Midbrain (tissue), 1 donor: ENCODE data around the gene FBXW7.
A peak's percentile ranks its signal among the peaks of the same experiment; 100 is the strongest.

ENCODE experiments used
- DNase-seq: peaks from one replicate; lab custom pipeline; 2025; lab: John Stamatoyannopoulos, UW

The FBXW7 gene

GRCh38 chr4:152369902-152370295 lies 166.0 kb downstream of the FBXW7 start:
- peak; percentile 22 for DNase-seq

- DNase-seq: no peak
These were observed 166.5 kb downstream of the FBXW7 start for GRCh38 chr4:152369203-152369901.

- DNase-seq: no peak
These were observed 167.9 kb downstream of the FBXW7 start for GRCh38 chr4:152368001-152368400.

GRCh38 chr4:152364883-152365282 lies 171.0 kb downstream of the FBXW7 start:
- no peak for DNase-seq

- DNase-seq: no peak
These were observed 171.5 kb downstream of the FBXW7 start for GRCh38 chr4:152364383-152364782.

GRCh38 chr4:152363904-152364303 lies 172.0 kb downstream of the FBXW7 start:
- no peak for DNase-seq

GRCh38 chr4:152363086-152363485 lies 172.8 kb downstream of the FBXW7 start:
- no peak for DNase-seq

- DNase-seq: no peak
These were observed 175.9 kb downstream of the FBXW7 start for GRCh38 chr4:152360045-152360410.

GRCh38 chr4:152359208-152360044 lies 176.5 kb downstream of the FBXW7 start:
- DNase-seq: no peak

- no peak for DNase-seq
These were observed 178.7 kb downstream of the FBXW7 start for GRCh38 chr4:152357206-152357605.

- DNase-seq: no peak
These were observed 179.4 kb downstream of the FBXW7 start for GRCh38 chr4:152356428-152357034.

- peak; percentile 51 for DNase-seq
These were observed 183.2 kb downstream of the FBXW7 start for GRCh38 chr4:152352622-152353116.

GRCh38 chr4:152352215-152352614 lies 183.7 kb downstream of the FBXW7 start:
- DNase-seq: peak; percentile 28

- DNase-seq: no peak
These were observed 184.8 kb downstream of the FBXW7 start for GRCh38 chr4:152351080-152351479.

GRCh38 chr4:152348670-152349069 lies 187.2 kb downstream of the FBXW7 start:
- no peak for DNase-seq

GRCh38 chr4:152346979-152347378 lies 188.9 kb downstream of the FBXW7 start:
- DNase-seq: no peak

GRCh38 chr4:152346526-152346925 lies 189.4 kb downstream of the FBXW7 start:
- no peak for DNase-seq

- no peak for DNase-seq
These were observed 191.9 kb downstream of the FBXW7 start for GRCh38 chr4:152344001-152344400.

- no peak for DNase-seq
These were observed 193.6 kb downstream of the FBXW7 start for GRCh38 chr4:152342293-152342692.

- no peak for DNase-seq
These were observed 195.1 kb downstream of the FBXW7 start for GRCh38 chr4:152340818-152341217.

- DNase-seq: no peak
These were observed 196.3 kb downstream of the FBXW7 start for GRCh38 chr4:152339576-152339975.

GRCh38 chr4:152334931-152335330 lies 201.0 kb downstream of the FBXW7 start:
- DNase-seq: no peak

- DNase-seq: no peak
These were observed 204.8 kb downstream of the FBXW7 start for GRCh38 chr4:152331042-152331441.
